Activated CD8-positive, alpha-beta memory T cell treated with anti-CD3 and anti-CD28 coated beads for 24 hours (primary cell): Measurements from ENCODE around the gene GLMP.
A peak's percentile ranks its signal among the peaks of the same experiment; 100 is the strongest.

Experiments
- DNase-seq: peaks from one replicate; pipeline ENCODE4 v3.0.0-alpha.2; 2020

Gene GLMP

GRCh38 chr1:156247460-156248322 lies 47.8 kb downstream of the GLMP start, which contains the start of gene PAQR6:
TSS of gene PAQR6 (minus strand) at chr1:156248056. CDS start at chr1:156246731, 1,325 bp downstream.
- peak; percentile 65 for DNase-seq

- peak; percentile 62 for DNase-seq
Observed at GRCh38 chr1:156246781-156247459, 48.6 kb downstream of the GLMP start.

DNA sequence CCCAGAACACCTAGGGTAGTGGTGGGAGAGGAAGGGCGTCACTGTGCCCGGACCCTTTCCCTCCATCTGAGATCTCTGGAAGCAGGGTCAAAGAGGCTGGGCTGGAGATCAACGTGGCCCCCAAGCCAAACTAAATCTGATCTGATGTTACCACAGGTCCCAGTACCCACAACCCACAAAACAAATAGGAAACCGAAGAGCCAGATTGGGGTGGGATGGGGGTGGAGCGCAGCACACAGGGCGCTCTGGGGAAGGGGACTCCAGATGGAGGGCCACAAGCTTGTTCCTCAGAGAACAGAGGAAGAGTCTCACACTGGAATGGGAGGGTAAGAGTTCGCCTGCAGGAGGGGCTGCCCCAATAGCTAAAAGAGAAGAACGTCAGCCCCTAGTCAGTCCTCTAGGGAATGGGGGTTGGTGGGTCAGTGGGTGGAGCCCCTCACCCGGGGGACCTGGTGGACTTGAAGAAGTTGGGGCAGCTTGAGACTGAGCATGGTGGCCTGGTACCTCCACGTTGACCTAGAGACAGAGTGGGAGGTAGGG lies 49.2 kb downstream of the GLMP start:
- DNase-seq: peak; percentile 63

GRCh38 chr1:156245451-156246232 lies 49.8 kb downstream of the GLMP start:
- DNase-seq: peak; percentile 82

GRCh38 chr1:156244712-156245111 lies 50.8 kb downstream of the GLMP start:
- no peak for DNase-seq

GRCh38 chr1:156244126-156244525 lies 51.4 kb downstream of the GLMP start:
- DNase-seq: no peak

DNA sequence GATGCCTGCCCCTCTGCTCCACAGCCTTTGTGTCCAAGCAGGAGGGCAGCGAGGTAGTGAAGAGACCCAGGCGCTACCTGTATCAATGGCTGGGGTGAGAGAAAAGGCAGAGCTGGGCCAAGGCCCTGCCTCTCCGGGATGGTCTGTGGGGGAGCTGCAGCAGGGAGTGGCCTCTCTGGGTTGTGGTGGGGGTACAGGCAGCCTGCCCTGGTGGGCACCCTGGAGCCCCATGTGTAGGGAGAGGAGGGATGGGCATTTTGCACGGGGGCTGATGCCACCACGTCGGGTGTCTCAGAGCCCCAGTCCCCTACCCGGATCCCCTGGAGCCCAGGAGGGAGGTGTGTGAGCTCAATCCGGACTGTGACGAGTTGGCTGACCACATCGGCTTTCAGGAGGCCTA lies 52.7 kb downstream of the GLMP start:
- no peak for DNase-seq
